ENCODE measurements around the gene RBL2. TPM values are rescaled to one million over a fixed set of nuclear protein-coding genes. Genes with fewer than 3 reads are reported as not detected.

The RBL2 gene
- polyA plus RNA-seq, 1 donor (not counting 4 experiments of a cell fraction or from before 2014, with no cell fraction given), result 44.6 TPM

DNA sequence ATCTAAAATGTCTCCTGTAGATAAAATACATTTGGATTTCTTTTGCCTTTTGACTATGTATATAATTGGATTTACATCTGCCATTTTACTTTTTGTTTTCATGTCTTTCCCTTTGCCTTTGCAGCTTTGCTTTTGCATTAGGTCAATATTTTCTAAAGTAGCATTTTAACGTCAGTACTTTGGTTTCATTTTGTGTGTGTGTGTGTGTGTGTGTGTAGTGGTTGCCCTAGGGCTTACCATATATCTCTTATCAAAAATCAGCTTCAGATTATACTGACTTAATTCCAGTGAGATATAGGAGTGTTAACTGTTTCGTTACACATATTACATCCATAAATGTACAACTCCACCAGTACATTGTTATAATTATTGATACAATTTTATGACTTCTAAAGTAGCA is 42.6 kb downstream of the RBL2 start:
- dilution Hi-C loops (cut with MboI; ENCODE audit: extremely low pct_ligation_motif_present, low sequenced_read_pairs), result no loop called here
- FAIRE-seq, result no peak
- peaks cover 9 to 19% of the 10 kb centered on the region in 2 experiments for H3K36me3 ChIP-seq (ENCODE audit: control insufficient read depth in 2 of 2, extremely low read depth in 1 of 2, insufficient read depth in 2 of 2, low read length in 2 of 2)

DNA sequence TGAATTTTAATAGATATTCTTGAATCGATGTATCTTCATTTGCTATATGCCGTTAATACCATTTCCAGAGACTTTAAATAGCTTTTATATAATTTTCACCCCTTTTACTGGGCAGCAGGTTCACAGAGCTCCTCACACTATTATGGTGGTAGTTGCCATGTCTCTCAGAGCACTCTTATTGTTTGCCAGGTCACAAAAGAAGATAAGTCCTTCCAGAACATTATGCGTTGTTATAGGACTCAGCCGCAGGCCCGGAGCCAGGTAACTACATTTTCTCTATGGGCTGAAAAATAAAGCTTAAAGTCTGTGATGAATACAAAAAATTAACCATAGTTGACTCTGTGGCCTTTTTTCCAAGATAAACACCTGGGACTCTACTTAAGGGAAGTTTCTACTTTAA is 44.7 kb downstream of the RBL2 start:
- no peak overlapping the region for H3K9ac ChIP-seq (ENCODE audit: control insufficient read depth, extremely low read depth, insufficient read depth, low read length)
- no peak overlapping the region for H3K4me3 ChIP-seq (ENCODE audit: control insufficient read depth in 2 of 3, extremely low read depth in 1 of 3, insufficient read depth in 2 of 3, low read depth in 1 of 3, low read length in 3 of 3)
- TF ChIP-seq, protein P1, sequence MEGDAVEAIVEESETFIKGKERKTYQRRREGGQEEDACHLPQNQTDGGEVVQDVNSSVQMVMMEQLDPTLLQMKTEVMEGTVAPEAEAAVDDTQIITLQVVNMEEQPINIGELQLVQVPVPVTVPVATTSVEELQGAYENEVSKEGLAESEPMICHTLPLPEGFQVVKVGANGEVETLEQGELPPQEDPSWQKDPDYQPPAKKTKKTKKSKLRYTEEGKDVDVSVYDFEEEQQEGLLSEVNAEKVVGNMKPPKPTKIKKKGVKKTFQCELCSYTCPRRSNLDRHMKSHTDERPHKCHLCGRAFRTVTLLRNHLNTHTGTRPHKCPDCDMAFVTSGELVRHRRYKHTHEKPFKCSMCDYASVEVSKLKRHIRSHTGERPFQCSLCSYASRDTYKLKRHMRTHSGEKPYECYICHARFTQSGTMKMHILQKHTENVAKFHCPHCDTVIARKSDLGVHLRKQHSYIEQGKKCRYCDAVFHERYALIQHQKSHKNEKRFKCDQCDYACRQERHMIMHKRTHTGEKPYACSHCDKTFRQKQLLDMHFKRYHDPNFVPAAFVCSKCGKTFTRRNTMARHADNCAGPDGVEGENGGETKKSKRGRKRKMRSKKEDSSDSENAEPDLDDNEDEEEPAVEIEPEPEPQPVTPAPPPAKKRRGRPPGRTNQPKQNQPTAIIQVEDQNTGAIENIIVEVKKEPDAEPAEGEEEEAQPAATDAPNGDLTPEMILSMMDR (optimal IDR thresholded peaks at IDR 0.05 in 1 of 3, IDR thresholded peaks at IDR 0.05 in 1 of 3, conservative IDR thresholded peaks at IDR 0.05 in 1 of 3; ENCODE audit: extremely low read depth in 1 of 3, insufficient read depth in 2 of 3, low read length in 3 of 3), result no peak
- TF ChIP-seq EZH2 (IDR thresholded peaks at IDR 0.05; ENCODE audit: low read length), result no peak
- H3K79me2 ChIP-seq (ENCODE audit: control insufficient read depth, insufficient read depth, low read length), result no peaks in the 10 kb centered on the region
- H3K4me2 ChIP-seq (ENCODE audit: control insufficient read depth, extremely low read depth, insufficient read depth, low read depth, low read length), result no peak overlapping the region
- no peak for DNase-seq (ENCODE audit: low read depth, low spot score)
- dilution Hi-C loops (cut with MboI; ENCODE audit: extremely low pct_ligation_motif_present, low sequenced_read_pairs), result no loop called here
- H3K9me3 ChIP-seq (ENCODE audit: control insufficient read depth, low read depth, low read length), result no peaks in the 10 kb centered on the region
- H3K9me1 ChIP-seq (ENCODE audit: control insufficient read depth, extremely low read depth, insufficient read depth, low read length), result no peaks in the 10 kb centered on the region
- H2AFZ ChIP-seq (ENCODE audit: control insufficient read depth, low read length), result no peak overlapping the region
- H3K4me1 ChIP-seq (ENCODE audit: control insufficient read depth, extremely low read depth, insufficient read depth, low read length), result no peaks in the 10 kb centered on the region
- H4K20me1 ChIP-seq (ENCODE audit: control insufficient read depth, extremely low read depth, insufficient read depth, low read length), result no peaks in the 10 kb centered on the region
- H3K36me3 ChIP-seq (ENCODE audit: control insufficient read depth in 2 of 2, extremely low read depth in 1 of 2, insufficient read depth in 2 of 2, low read length in 2 of 2), result peaks cover 6 to 29% of the 10 kb centered on the region in 2 experiments
- no peak for FAIRE-seq
- no peaks in the 10 kb centered on the region for H3K27me3 ChIP-seq (ENCODE audit: control insufficient read depth, extremely low read depth, insufficient read depth, low read length)
- H3K27ac ChIP-seq (ENCODE audit: control insufficient read depth, insufficient read depth, low read length), result no peak overlapping the region

More for the DNA sequence above, 42.6 kb downstream of the RBL2 start:
- Histone ChIP-seq H3K4me2 (ENCODE audit: control insufficient read depth, extremely low read depth, insufficient read depth, low read depth, low read length) (no peak overlapping the region), H3K4me1 (ENCODE audit: control insufficient read depth, extremely low read depth, insufficient read depth, low read length) (no peaks in the 10 kb centered on the region), H3K79me2 (ENCODE audit: control insufficient read depth, insufficient read depth, low read length) (no peaks in the 10 kb centered on the region), H2AFZ (ENCODE audit: control insufficient read depth, low read length) (no peak overlapping the region), H3K27ac (ENCODE audit: control insufficient read depth, insufficient read depth, low read length) (no peak overlapping the region), H3K4me3 (ENCODE audit: control insufficient read depth in 2 of 3, extremely low read depth in 1 of 3, insufficient read depth in 2 of 3, low read depth in 1 of 3, low read length in 3 of 3) (no peak overlapping the region), H3K9me3 (ENCODE audit: control insufficient read depth, low read depth, low read length) (no peaks in the 10 kb centered on the region), H3K9me1 (ENCODE audit: control insufficient read depth, extremely low read depth, insufficient read depth, low read length) (no peaks in the 10 kb centered on the region), H3K27me3 (ENCODE audit: control insufficient read depth, extremely low read depth, insufficient read depth, low read length) (no peaks in the 10 kb centered on the region), H4K20me1 (ENCODE audit: control insufficient read depth, extremely low read depth, insufficient read depth, low read length) (no peaks in the 10 kb centered on the region), H3K9ac (ENCODE audit: control insufficient read depth, extremely low read depth, insufficient read depth, low read length) (no peak overlapping the region)
- TF ChIP-seq EZH2 (IDR thresholded peaks at IDR 0.05; ENCODE audit: low read length), result no peak
- TF ChIP-seq, protein P1 (optimal IDR thresholded peaks at IDR 0.05 in 1 of 3, IDR thresholded peaks at IDR 0.05 in 1 of 3, conservative IDR thresholded peaks at IDR 0.05 in 1 of 3; ENCODE audit: extremely low read depth in 1 of 3, insufficient read depth in 2 of 3, low read length in 3 of 3), result no peak
- DNase-seq (ENCODE audit: low read depth, low spot score), result no peak
